Midbrain (tissue), 1 donor: ENCODE data around the gene HDHD2.

Experiments used
- DNase-seq: peaks from one replicate; lab custom pipeline; 2025; lab: John Stamatoyannopoulos, UW

Gene HDHD2

GRCh38 chr18:47062471-47062870 is 87.8 kb downstream of the HDHD2 start:
- no peak for DNase-seq
